HEK293T (cell line): ENCODE results near the gene RSPO4.
"Not testable (repeated sequence)": the region's sequence is repeated elsewhere in the genome, so short reads cannot be mapped to it uniquely, and the experiment has no call there.

ENCODE experiments used
- ARNT ChIP-seq: fragments of 450-650 bp; IDR thresholded peaks from 2 replicates; pipeline ENCODE4 v1.6.1; 2017; ENCODE audit warnings: mild to moderate bottlenecking
- BHLHE40 ChIP-seq: fragments of 450-650 bp; IDR thresholded peaks from 2 replicates; pipeline ENCODE4 v1.6.1; 2016; ENCODE audit warnings: mild to moderate bottlenecking, moderate library complexity, borderline replicate concordance
- CTBP1 ChIP-seq: fragments of 450-650 bp; IDR thresholded peaks from 2 replicates; pipeline ENCODE4 v1.6.1; 2016; ENCODE audit warnings: borderline replicate concordance
- HDGF ChIP-seq: fragments of 450-650 bp; IDR thresholded peaks from 2 replicates; pipeline ENCODE4 v1.6.1; 2017; ENCODE audit warnings: antibody characterized with exemption, borderline replicate concordance
- NFRKB ChIP-seq: fragments of 450-650 bp; IDR thresholded peaks from 2 replicates; pipeline ENCODE4 v1.6.1; 2016; ENCODE audit warnings: mild to moderate bottlenecking, moderate library complexity
- SP1 ChIP-seq: fragments of 450-650 bp; IDR thresholded peaks from 2 replicates; pipeline ENCODE4 v1.6.1; 2017
- TF ChIP-seq, protein P1 (sequence below): fragments of 450-650 bp; IDR thresholded peaks from 2 replicates; pipeline ENCODE4 v1.6.1; 2016

DNA sequence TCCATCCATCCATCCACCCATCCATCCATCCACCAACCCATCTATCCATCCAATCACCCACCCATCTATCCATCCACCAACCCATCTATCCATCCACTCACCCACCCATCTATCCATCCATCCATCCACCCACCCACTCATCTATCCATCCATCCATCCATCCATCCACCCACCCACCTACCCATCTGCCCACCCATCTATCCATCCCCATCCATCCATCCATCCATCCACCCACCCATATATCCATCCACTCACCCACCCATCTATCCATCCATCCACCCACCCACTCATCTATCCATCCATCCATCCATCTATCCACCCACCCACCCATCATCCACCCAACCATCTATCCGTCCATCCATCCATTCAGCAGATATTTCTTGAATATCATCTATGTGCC, 17.1 kb downstream of the RSPO4 start:
- TF ChIP-seq, protein P1, sequence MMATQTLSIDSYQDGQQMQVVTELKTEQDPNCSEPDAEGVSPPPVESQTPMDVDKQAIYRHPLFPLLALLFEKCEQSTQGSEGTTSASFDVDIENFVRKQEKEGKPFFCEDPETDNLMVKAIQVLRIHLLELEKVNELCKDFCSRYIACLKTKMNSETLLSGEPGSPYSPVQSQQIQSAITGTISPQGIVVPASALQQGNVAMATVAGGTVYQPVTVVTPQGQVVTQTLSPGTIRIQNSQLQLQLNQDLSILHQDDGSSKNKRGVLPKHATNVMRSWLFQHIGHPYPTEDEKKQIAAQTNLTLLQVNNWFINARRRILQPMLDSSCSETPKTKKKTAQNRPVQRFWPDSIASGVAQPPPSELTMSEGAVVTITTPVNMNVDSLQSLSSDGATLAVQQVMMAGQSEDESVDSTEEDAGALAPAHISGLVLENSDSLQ, result not testable (repeated sequence)
- TF ChIP-seq HDGF, NFRKB, BHLHE40, SP1, CTBP1, ARNT: not testable (repeated sequence)
